ENCODE data around the gene PRMT7.

Gene PRMT7

GRCh38 chr16:68363658-68364521 is 53.1 kb downstream of the PRMT7 start:
- no peak for DNase-seq (ENCODE audit: low read depth)

- DNase-seq (ENCODE audit: low read depth): no peak
Measured at GRCh38 chr16:68364561-68364998, 53.8 kb downstream of the PRMT7 start.

- no peak for DNase-seq (ENCODE audit: low read depth)
Measured at GRCh38 chr16:68365167-68365817, 54.5 kb downstream of the PRMT7 start.

- no peak for DNase-seq (ENCODE audit: low read depth)
Measured at GRCh38 chr16:68366062-68366461, 55.2 kb downstream of the PRMT7 start.

- DNase-seq (ENCODE audit: low read depth): peak; percentile 14
Measured at GRCh38 chr16:68367030-68367429, 56.2 kb downstream of the PRMT7 start.

GRCh38 chr16:68367440-68367839 is 56.6 kb downstream of the PRMT7 start:
- no peak for DNase-seq (ENCODE audit: low read depth)

- no peak for DNase-seq (ENCODE audit: low read depth)
Measured at GRCh38 chr16:68367891-68368290, 57.1 kb downstream of the PRMT7 start.

GRCh38 chr16:68368301-68368888 is 57.6 kb downstream of the PRMT7 start:
- no peak for DNase-seq (ENCODE audit: low read depth)

GRCh38 chr16:68369168-68369567 is 58.3 kb downstream of the PRMT7 start:
- DNase-seq (ENCODE audit: low read depth): no peak

GRCh38 chr16:68369697-68370580 is 59.1 kb downstream of the PRMT7 start:
- no peak for DNase-seq (ENCODE audit: low read depth)

GRCh38 chr16:68370581-68371275 is 59.9 kb downstream of the PRMT7 start:
- no peak for DNase-seq (ENCODE audit: low read depth)

- no peak for DNase-seq (ENCODE audit: low read depth)
Measured at GRCh38 chr16:68371276-68371651, 60.4 kb downstream of the PRMT7 start.

- DNase-seq (ENCODE audit: low read depth): no peak
Measured at GRCh38 chr16:68371706-68372380, 61.0 kb downstream of the PRMT7 start.

GRCh38 chr16:68372381-68372720 is 61.5 kb downstream of the PRMT7 start:
- no peak for DNase-seq (ENCODE audit: low read depth)

GRCh38 chr16:68372806-68373205 is 62.0 kb downstream of the PRMT7 start:
- DNase-seq (ENCODE audit: low read depth): no peak

GRCh38 chr16:68373528-68374245 is 62.9 kb downstream of the PRMT7 start:
- DNase-seq (ENCODE audit: low read depth): no peak

GRCh38 chr16:68374246-68374805 is 63.5 kb downstream of the PRMT7 start:
- DNase-seq (ENCODE audit: low read depth): no peak

GRCh38 chr16:68374961-68375660 is 64.3 kb downstream of the PRMT7 start:
- DNase-seq (ENCODE audit: low read depth): no peak
